Measurements from ENCODE around the gene BACH2.
A peak's percentile ranks its signal among the peaks of the same experiment; 100 is the strongest.

Gene BACH2

DNA sequence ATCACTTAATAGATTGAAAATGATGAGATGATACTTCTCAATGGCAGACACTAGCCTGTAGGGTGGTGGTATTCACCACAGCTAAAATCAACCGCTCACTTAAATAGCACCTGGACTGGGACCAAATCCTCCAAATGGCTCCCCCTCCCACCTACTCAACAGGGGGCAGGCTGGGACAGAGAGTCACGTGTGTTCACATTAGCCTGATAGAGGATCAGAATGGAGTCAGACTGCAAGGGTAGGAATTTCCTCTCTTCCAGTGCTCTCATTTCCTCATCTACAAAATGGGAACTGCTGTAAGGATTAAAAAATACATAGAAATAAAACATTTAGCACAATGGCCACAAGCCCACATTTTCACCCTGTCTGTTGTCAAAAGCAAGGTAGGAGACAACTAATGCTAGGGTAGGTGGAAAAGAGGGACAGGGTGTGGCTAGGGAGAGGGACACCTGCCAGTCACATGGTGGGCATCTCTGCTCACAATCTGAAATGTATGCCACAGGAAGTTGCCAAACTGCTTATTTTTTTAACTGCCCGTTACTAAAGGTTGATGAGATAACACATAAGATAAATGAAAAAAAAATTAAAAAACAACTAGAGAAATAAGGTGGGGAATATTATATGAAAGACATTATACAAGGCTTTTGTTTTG, 55.3 kb downstream of the BACH2 start:
- DNase-seq: no peak

- DNase-seq: no peak
These were observed 58.0 kb downstream of the BACH2 start for GRCh38 chr6:90238496-90239266.

GRCh38 chr6:90237350-90237990, 59.2 kb downstream of the BACH2 start:
- no peak for DNase-seq

GRCh38 chr6:90233994-90234393, 62.6 kb downstream of the BACH2 start:
- no peak for DNase-seq

GRCh38 chr6:90233213-90233612, 63.4 kb downstream of the BACH2 start:
- DNase-seq: no peak

DNA sequence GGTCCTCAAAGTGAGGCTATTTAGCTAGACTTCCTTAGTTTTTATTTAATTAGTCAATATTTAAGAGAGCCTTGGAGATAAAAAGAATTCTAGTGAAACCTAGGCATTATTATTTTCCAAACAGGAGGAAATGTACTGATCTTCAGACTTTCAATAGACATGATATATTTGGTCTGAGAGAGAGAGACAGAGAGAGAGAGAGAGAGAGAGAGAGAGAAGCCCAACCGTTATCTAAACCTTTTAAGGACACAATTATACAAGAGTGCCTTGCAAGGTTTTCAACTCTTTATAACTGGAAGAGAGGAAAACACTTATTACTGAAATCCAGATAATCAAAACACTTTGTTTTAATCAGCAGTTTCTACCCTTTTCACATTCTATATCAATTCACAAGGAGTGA, 64.8 kb downstream of the BACH2 start:
- no peak for DNase-seq

GRCh38 chr6:90231308-90231707, 65.3 kb downstream of the BACH2 start:
- DNase-seq: no peak

DNA sequence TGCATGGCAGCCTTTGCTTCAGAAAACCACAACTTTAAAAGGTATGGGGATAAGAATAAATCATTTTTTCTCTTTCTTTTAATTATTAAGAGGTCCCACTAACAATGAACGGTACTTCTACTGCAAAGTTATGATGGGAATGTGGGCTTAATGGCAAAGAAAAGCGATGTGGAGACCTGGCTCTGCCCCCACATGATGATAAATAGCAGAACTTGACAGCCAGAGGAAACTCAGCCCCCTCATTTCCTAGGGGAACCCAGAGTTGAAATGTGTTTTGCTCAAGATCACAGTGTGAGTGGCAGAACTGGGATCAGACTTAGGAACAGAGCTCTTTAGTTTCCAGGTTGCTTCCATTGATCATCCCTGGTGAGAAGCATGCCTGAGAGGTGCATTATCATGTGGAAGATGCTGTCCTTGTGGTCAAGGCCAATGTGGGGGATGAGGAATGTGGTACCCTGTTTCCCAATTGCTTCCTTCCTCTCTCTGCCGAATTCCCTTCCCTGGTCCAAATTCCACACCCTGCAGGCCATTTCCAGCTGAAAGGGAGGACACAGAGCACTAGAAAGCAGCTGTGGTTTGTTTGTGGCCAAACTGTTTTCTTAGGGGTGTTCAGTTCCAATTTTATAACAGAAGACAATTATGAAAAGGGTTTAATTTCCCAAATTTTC, 66.0 kb downstream of the BACH2 start:
- DNase-seq: no peak

GRCh38 chr6:90229331-90230010, 67.2 kb downstream of the BACH2 start:
- no peak for DNase-seq

- DNase-seq: no peak
These were observed 69.0 kb downstream of the BACH2 start for GRCh38 chr6:90227673-90228072.

- DNase-seq: peak in 2 of 56 donors; percentile 2 to 18
These were observed 69.4 kb downstream of the BACH2 start for GRCh38 chr6:90227213-90227612.

- DNase-seq: no peak
These were observed 70.4 kb downstream of the BACH2 start for GRCh38 chr6:90226257-90226656.

GRCh38 chr6:90224196-90224595, 72.4 kb downstream of the BACH2 start:
- no peak for DNase-seq

- DNase-seq: no peak
These were observed 73.9 kb downstream of the BACH2 start for GRCh38 chr6:90222724-90223198.

- no peak for DNase-seq
These were observed 74.6 kb downstream of the BACH2 start for GRCh38 chr6:90222008-90222407.

DNA sequence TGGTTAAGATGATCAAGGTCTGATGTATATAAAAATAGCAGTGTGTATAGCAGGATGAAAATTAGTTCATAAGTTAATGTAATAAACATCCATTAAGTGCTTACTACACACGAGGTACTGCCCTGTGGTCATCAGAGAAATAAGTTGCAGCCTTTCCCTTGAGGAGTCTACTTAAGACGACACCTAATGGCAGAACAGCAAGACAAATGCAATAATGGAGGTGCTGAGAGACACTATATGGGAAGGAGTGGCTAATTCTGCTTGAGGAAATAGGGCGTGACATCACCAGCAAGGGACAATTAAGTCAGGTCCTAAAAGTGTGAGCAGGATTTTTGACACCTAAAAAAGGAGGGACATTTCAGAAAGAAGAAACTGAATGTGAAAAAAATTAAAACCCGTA, 75.2 kb downstream of the BACH2 start:
- DNase-seq: no peak

- no peak for DNase-seq
These were observed 76.4 kb downstream of the BACH2 start for GRCh38 chr6:90220273-90220672.

DNA sequence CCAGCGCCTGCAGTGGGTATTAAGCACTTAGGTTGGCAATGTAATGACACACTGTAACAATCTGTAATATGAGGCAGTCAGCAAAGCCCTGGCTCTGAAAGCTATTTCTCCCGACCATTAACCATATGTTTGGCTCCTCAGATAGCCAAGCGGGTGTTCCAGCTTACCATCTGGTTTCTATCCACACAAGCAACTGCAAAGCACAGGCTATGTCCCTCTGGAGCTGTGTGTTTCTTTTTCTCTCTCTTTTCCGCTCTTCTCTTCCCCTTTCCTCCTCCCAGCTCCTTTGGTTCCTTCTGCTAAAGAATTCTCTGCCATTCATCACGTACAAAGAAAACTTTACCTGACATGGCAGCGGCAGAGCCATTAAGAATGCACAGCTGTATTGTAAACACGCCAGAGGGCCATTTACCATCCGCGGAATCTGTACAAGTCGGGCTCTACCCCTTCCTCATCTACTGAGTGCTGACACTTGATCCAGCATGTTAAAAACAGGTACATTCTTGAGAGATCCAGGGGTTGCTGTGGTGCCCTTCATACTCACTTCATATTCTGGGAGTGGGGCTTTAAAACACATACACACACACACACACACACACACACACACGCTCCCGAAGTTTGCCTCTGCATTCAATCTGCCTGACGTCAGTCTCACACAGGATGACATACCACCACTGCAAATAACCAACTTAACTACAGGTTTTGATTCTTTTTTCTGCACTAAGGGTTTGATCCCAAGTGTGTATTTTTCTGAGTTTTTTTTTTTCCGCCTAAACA, 77.2 kb downstream of the BACH2 start:
- DNase-seq: peak in 20 of 56 donors; percentile 4 to 62 (median 32)

- DNase-seq: no peak
These were observed 77.8 kb downstream of the BACH2 start for GRCh38 chr6:90218959-90219208.

GRCh38 chr6:90217506-90218127, 79.0 kb downstream of the BACH2 start:
- no peak for DNase-seq

Measured in amygdala (tissue), 56 donors.